ENCODE measurements around the gene SNX20. TPM values are rescaled to one million over a fixed set of nuclear protein-coding genes. Genes with fewer than 3 reads are reported as not detected.

The SNX20 gene
- total RNA-seq, 1 donor = not detected

DNA sequence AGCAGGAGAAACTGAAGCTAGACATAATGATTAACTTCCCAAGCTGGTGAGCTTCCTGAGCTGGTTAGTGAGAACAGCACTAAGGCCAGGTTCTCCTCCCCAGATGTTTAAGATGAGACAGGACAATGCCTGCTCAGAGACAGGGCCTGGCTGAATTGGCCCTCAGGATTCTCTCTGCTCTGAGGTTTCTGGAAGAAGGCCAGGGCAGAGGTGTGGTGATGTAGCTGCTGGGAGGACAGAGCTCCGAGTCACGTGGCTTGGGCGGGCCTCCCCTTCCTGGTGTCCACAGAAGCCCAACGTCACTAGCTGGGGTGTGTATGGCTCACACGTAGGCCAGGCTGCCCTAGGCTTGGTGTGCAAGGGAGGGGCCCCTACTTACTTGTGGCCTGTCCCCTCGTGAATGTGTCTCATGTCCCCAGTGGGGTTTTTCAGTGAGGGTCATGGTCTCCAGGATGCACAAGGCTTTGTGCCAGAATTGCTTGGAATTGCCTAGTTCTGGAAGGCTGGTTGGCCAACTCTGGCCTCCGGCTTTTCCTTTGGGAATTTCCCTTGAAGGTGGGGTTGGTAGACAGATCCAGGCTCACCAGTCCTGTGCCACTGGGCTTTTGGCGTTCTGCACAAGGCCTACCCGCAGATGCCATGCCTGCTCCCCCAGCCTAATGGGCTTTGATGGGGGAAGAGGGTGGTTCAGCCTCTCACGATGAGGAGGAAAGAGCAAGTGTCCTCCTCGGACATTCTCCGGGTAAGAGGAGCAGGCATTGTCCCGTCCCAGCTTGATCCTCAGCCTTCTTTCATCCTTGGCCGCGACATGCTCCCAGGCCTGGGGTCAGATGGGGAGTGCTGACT, 15.7 kb upstream of the SNX20 start:
- no peak for TF ChIP-seq CTCF (IDR thresholded peaks at IDR 0.05; ENCODE audit: insufficient read depth, low read length)
- H3K4me3 ChIP-seq (ENCODE audit: low read depth, low read length) = no peak overlapping the region
- DNase-seq (ENCODE audit: low read depth) = peak; percentile 55

- no peak for DNase-seq (ENCODE audit: low read depth)
- H3K4me3 ChIP-seq (ENCODE audit: low read depth, low read length) = no peak overlapping the region
- no peak for TF ChIP-seq CTCF (IDR thresholded peaks at IDR 0.05; ENCODE audit: insufficient read depth, low read length)
Observed at GRCh38 chr16:50696126-50696525, 15.0 kb upstream of the SNX20 start.

DNA sequence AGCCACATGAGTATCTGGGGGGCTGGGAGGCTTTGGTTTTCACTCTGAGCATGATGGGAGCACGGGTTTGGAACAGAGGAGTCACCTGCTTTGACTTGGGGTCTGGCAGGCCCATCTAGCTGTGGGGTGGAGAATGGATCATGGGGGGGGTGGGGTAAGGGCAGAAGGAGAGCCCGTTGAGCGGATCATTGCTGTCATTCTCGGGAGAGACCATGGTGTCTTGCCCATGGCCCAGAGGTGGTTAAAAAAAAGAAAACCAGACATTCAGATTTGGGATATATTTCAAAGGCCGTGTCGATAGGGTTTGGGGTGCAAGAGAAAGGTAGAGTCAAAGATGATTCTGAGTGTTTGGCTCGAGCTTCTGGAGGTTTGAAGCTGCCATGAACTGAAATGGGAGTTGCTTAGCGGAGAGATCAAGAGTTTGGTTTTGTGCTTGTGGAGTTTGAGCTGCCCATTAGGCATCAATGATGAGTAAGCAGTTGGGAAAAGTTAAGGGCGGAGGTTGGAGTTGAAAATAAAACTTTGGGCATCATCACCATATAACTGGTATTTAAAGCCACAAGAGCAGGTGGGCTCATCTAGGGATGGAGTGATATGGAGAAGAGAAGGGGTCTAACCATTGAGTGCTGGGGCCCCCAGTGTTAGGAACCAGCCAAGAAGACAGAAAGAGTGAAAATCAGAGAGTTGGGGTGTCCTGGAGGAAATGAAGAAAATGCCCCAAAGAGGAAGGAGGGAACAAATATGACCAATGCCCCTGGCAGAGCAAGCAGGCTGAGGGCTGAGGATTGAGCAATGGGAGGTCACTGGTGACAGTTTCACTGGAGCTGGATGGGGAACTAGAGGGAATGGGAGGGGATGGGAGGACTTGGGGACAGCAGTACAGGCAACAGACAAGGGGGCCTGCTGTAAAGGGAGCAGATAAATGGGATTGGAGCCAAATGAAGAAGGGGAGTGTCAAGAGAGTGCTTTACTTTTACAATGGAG, 14.2 kb upstream of the SNX20 start:
- no peak for DNase-seq (ENCODE audit: low read depth)
- no peak for TF ChIP-seq CTCF (IDR thresholded peaks at IDR 0.05; ENCODE audit: insufficient read depth, low read length)
- no peak overlapping the region for H3K4me3 ChIP-seq (ENCODE audit: low read depth, low read length)

DNA sequence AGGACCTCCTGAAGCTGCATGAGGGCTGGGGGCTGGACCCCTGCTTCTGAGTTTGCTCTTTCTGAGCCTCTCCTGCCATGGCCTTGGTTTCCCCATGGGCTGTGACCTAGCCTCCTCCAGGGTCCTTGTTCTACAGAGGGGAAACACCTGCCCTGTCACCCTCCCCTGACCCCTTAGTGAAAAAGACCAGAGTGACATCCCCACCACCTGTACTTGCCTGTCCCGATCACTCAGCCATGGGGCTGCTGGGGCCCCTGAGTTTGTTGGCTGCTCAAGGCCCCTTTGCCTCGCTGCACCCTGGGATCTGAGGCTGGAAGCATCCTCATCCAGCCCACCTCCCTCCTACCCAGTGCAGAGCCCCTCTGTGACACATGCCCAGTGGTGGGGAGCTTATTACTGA, 13.1 kb upstream of the SNX20 start:
- DNase-seq (ENCODE audit: low read depth) = no peak
- TF ChIP-seq CTCF (IDR thresholded peaks at IDR 0.05; ENCODE audit: insufficient read depth, low read length) = no peak
- no peak overlapping the region for H3K4me3 ChIP-seq (ENCODE audit: low read depth, low read length)

GRCh38 chr16:50692999-50693781, 12.1 kb upstream of the SNX20 start, which contains the start of gene NOD2:
Gene NOD2 (plus strand): TSS chr16:50693606. CDS start chr16:50699496, 5,890 bp downstream.
- no peak for DNase-seq (ENCODE audit: low read depth)
- H3K4me3 ChIP-seq (ENCODE audit: low read depth, low read length) = peak within 1 kb of the TSS; percentile 43
- no peak for TF ChIP-seq CTCF (IDR thresholded peaks at IDR 0.05; ENCODE audit: insufficient read depth, low read length)

- DNase-seq (ENCODE audit: low read depth) = no peak
- no peak for TF ChIP-seq CTCF (IDR thresholded peaks at IDR 0.05; ENCODE audit: insufficient read depth, low read length)
Observed at GRCh38 chr16:50692644-50692998, 11.5 kb upstream of the SNX20 start.

More at GRCh38 chr16:50692644-50692998, 11.5 kb upstream of the SNX20 start:
- H3K4me3 ChIP-seq (ENCODE audit: low read depth, low read length) = no peak overlapping the region

All from fibroblast of the aortic adventitia (primary cell).